ENCODE measurements around the gene FOXP4. TPM values are rescaled to one million over a fixed set of nuclear protein-coding genes. Genes with fewer than 3 reads are reported as not detected.

FOXP4 gene
- total RNA-seq, 6 experiments from 2014 or later = 17.9 to 24.4 (median 24.0) TPM

DNA sequence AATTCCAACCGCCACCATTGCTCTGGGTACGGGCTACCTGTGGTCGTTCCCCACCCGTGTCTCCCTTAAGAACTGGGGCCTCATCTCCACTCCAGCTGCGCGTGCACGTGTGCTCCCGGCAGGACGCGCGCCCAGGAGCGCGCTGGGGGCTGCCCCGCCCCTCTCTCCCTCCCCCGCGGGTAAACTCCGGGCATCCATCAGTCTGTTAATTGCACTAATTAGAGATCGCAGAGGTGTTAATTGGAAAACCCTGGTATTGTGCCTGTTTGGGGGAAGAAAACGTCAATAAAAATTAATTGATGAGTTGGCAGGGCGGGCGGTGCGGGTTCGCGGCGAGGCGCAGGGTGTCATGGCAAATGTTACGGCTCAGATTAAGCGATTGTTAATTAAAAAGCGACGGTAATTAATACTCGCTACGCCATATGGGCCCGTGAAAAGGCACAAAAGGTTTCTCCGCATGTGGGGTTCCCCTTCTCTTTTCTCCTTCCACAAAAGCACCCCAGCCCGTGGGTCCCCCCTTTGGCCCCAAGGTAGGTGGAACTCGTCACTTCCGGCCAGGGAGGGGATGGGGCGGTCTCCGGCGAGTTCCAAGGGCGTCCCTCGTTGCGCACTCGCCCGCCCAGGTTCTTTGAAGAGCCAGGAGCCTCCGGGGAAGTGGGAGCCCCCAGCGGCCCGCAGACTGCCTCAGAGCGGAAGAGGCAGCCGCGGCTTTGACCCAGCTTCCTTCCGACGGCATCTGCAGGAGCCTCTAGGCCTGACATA is 14.4 kb downstream of the FOXP4 start:
- Mint-ChIP-seq H3K4me1 (ENCODE audit: low read depth) (no peaks in the 10 kb centered on the region), H3K9me3 (no peaks in the 10 kb centered on the region), H3K27me3 (ENCODE audit: insufficient read depth) (no peaks in the 10 kb centered on the region), H3K27ac (peak overlapping the region; percentile 21; the same call in 1 of the 2 replicates), H3K36me3 (ENCODE audit: low read depth) (no peaks in the 10 kb centered on the region), H3K4me3 (peak overlapping the region; percentile 78; the same call in 1 of the 2 replicates)
- DNase-seq = no peak
- no peak for TF ChIP-seq CTCF (IDR thresholded peaks at IDR 0.05)

DNA sequence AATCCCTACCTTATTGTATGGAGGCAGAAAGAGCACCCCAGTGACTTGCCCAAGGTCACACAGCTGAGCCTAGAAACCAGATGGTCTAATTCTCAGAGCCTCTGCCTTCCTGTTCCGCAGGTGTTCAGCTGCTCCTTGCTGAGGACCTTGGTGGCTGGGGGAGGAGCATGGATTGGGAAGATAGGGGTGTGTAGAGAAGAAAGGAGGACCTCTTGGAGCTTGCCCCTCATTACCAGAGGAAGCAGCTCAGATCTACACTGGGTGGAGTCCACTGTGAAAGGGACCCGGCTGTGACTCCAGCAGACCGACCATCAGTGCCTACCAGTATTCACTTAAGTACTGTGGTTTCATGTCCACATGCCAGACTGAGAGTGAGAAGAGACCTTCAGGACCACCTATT is 15.2 kb downstream of the FOXP4 start:
- no peak for TF ChIP-seq CTCF (IDR thresholded peaks at IDR 0.05)
- DNase-seq = no peak
- Mint-ChIP-seq H3K4me3 (no peak overlapping the region), H3K27me3 (ENCODE audit: insufficient read depth) (no peaks in the 10 kb centered on the region), H3K9me3 (no peaks in the 10 kb centered on the region), H3K4me1 (ENCODE audit: low read depth) (no peaks in the 10 kb centered on the region), H3K36me3 (ENCODE audit: low read depth) (no peaks in the 10 kb centered on the region), H3K27ac (peak overlapping the region; percentile 11; the same call in 1 of the 2 replicates)

DNA sequence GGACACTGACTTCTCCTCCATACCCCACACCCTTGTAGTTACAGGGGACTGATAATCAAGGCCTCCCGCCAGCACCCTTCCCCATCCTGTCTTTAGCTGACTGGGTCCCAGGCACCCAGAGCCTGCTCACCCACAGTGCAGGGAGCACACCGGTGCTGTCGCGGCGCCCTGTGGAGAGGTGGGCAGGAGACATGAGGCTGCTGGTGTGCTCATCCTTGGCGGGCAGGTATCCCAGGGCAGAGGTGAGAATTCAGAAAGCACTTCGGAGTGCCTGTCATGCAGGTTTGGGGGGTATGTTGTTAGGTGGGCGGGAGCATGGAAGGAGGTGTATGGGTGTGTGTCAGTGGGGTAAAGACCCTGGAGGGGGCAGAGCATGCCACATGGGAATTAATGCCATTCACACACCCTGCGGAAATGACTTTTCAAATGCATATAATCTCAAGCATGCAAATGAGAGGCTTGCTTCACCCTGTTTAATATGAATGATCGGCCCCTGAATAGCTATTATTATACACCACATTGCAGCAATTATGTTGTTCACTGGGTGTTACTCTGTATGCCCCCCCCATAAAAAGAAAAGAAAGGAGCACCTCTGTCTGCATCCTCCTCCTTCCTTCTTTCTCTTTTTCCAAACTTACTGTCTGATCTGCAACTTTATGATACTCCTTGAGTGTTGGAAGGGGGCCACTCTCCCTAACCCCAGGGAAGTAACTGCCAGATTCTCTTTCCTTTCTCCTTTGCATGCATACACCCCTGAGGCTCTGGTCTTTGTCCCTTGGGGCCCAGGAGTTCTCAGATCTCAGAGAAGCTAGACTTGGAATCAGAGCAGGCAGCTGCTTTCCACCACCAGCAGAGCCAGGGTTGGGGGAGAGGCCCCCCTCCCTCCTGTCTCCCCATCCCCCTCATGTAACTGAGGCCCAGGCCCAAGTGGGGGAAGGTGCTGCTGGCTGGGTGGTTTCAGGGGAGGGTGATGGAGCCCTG is 16.0 kb downstream of the FOXP4 start:
- Mint-ChIP-seq H3K9me3 (no peaks in the 10 kb centered on the region), H3K27me3 (ENCODE audit: insufficient read depth) (no peaks in the 10 kb centered on the region), H3K36me3 (ENCODE audit: low read depth) (no peaks in the 10 kb centered on the region), H3K27ac (no peak overlapping the region), H3K4me3 (no peak overlapping the region), H3K4me1 (ENCODE audit: low read depth) (no peaks in the 10 kb centered on the region)
- no peak for TF ChIP-seq CTCF (IDR thresholded peaks at IDR 0.05)
- no peak for DNase-seq

DNA sequence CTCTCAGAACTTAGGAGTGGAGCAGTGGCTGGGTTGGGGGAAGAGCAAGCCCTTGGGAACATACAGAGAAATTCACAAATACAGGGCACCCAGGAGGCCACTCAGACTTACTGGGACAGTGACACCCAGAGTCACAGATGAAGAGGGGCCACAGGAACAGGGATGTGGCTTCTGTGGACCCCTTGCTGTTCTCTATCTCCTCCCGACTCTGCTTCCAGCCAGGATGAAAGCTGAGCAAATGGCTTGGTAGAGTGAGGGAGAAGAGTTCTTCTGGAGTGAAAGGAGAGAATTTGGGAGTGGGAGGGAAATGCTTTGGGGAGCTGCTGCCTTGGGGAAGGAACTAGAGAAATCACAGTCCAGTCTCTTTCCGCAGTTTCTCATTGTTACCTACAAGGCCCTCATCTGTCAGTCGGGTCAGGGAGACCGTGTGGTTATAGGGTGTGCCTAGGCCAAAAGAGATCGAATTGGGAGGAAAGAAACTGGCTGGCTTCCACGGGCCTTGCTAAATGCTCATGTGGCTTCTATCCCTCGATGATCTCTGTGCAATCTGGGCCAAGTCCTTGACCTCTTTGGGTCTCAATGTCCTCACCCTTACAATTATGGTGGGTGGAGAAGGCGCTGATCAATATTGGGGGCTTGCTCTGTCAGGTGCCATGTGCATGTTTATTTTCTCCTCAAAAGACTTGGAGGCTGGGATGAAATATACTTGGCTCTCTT is 17.0 kb downstream of the FOXP4 start:
- TF ChIP-seq CTCF (IDR thresholded peaks at IDR 0.05) = no peak
- Mint-ChIP-seq H3K36me3 (ENCODE audit: low read depth) (no peaks in the 10 kb centered on the region), H3K4me3 (no peak overlapping the region), H3K27me3 (ENCODE audit: insufficient read depth) (no peaks in the 10 kb centered on the region), H3K4me1 (ENCODE audit: low read depth) (peaks cover under 1% of the 10 kb centered on the region; the same call in 1 of the 2 replicates), H3K27ac (no peak overlapping the region), H3K9me3 (no peaks in the 10 kb centered on the region)
- no peak for DNase-seq

GRCh38 chr6:41564448-41565142 is 18.4 kb downstream of the FOXP4 start:
- H3K36me3 Mint-ChIP-seq (ENCODE audit: low read depth) = no peaks in the 10 kb centered on the region
- TF ChIP-seq CTCF (IDR thresholded peaks at IDR 0.05) = no peak
- no peak overlapping the region for H3K4me3 Mint-ChIP-seq
- peaks cover 9% of the 10 kb centered on the region for H3K4me1 Mint-ChIP-seq (ENCODE audit: low read depth)
- no peak overlapping the region for H3K27ac Mint-ChIP-seq
- H3K9me3 Mint-ChIP-seq = no peaks in the 10 kb centered on the region
- H3K27me3 Mint-ChIP-seq (ENCODE audit: insufficient read depth) = no peaks in the 10 kb centered on the region; the same call in 1 of the 2 replicates
- no peak for DNase-seq
